Activated CD8-positive, alpha-beta memory T cell treated with anti-CD3 and anti-CD28 coated beads, Interleukin-2, amount 50 U/mL, for 48 hours (primary cell): ENCODE results near the gene B3GALT6.

ENCODE experiments used
- DNase-seq: peaks from one replicate; pipeline ENCODE4 v3.0.0-alpha.2; 2020

The B3GALT6 gene

DNA sequence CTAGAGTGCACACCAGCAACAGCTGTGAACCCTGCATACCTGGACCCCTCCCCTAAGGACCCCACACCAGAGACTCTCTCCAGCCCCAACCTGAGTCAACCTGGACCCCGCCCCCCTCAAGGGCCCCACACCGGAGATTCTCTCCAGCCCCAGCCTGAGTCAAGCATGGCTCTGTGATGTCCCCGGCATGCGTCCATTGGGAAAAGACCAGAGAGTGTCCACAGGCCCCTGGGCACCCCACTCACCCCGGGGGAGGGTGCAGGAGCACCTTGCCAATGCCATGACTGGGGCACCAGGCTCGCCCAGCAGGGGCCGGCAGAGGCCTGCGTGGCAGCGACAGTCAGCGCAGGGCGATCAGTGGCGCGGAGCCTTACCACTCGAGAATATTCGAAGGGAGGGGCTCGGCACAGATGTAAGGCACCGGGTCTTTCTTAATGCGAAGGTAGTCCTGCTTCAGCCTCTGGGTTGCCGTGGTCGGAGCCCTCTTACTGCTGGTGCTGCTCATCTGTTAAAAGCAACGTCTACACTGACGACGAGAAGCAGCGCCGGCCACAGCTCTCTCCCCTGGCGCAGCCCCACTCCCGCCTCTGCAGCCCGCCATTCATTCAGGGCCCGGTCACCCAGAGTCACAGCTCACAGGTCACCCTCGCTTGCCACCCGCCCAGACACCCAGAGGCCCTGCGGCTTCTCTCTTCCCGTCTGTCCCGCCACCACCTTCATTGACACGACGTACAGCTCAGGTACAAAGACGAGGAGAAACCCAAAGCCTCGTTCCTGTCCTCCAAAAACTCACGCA lies 35.6 kb downstream of the B3GALT6 start:
- DNase-seq, result no peak

DNA sequence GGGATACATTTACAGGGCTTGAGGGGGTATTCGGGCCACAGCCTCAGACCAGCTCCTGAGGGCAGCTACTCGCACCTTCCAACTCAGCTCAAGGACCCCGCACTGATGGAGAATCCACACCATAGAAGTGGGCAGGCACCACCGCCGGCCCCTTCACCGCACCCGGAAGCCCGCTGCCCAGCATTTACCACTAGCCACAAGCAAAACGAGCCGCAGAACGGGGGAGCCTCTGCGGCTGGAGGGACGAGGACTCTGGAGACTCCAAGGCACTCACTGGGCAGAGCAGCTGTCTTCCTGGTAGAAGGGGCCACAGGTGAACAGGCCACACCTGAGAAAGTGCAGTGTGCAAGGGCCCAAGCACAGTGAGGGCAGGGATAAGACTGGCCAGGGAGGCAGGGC lies 36.2 kb downstream of the B3GALT6 start:
- no peak for DNase-seq

DNA sequence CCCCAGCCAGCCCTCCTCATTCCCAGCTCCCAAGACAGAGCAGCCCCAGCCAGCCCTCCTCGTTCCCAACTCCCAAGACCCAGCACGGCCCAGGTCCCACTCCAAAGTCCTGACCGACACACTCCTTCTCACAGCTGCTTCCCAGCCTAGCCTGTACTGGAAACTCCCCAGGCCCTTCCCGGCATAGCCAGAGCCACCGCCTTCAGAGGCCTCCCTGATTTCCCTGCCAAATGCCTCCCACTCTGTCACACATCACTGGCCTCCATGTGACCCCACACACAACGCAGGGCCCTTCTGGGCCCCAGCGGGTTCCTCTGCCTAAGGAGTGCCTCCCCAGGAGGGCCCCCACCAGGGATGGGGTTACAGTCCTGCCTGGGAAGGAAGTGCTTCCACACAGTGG lies 38.8 kb downstream of the B3GALT6 start:
- no peak for DNase-seq

DNA sequence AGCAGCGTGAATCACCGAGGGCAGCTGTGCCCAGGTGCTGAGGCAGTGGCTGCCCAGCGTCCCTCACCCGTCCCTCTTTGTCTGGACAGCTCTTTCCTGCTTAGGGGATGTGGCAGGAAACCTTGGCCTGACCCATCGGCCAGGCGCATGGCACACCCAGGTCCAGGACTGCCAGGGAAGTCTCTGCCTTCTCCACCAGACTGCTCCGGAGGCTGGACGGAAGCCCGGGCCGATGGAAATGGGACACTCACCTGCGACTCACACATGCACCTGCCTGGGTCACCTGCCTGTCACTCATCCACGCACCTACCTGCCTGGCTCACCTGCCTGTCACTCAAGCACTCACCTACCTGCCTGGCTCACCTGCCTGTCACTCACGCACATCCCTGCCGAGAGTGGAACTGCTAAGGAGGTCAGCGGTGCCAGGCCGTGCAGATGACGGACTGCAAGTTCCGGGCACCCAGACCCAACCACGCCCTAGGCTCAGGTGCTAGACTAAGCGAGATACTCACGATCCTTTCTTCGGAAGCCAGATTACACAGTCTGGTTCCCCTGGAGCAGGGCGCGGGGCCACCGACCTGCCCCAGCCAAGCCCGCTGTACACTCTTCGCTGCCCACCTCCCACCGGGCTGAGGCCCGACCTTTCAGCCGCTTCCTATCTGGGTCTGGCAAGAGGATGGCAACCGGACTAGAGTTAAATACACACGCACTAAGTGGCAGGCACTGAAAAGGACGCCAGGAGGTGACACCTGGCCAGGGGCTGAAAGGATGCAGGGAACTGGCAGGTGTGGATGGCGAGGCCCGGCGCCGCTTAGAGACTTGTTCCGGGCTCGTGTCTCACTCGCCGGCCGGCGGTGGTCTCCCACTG lies 40.5 kb downstream of the B3GALT6 start:
- no peak for DNase-seq

DNA sequence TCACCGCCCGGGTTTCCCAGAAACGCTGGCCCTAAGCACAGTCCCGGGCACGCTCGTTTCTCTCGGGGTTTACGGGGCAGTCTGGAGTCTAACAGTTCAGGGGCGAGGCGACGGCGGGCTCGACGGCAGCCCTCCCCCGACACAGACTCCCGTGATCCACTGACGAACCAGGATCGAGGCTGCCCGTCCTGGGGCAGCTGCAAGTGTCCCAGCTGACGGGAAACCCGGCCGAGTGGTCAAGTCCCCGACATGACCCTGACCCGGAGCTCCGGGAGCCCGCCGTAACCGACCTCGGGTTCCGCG lies 41.1 kb downstream of the B3GALT6 start:
- no peak for DNase-seq

DNA sequence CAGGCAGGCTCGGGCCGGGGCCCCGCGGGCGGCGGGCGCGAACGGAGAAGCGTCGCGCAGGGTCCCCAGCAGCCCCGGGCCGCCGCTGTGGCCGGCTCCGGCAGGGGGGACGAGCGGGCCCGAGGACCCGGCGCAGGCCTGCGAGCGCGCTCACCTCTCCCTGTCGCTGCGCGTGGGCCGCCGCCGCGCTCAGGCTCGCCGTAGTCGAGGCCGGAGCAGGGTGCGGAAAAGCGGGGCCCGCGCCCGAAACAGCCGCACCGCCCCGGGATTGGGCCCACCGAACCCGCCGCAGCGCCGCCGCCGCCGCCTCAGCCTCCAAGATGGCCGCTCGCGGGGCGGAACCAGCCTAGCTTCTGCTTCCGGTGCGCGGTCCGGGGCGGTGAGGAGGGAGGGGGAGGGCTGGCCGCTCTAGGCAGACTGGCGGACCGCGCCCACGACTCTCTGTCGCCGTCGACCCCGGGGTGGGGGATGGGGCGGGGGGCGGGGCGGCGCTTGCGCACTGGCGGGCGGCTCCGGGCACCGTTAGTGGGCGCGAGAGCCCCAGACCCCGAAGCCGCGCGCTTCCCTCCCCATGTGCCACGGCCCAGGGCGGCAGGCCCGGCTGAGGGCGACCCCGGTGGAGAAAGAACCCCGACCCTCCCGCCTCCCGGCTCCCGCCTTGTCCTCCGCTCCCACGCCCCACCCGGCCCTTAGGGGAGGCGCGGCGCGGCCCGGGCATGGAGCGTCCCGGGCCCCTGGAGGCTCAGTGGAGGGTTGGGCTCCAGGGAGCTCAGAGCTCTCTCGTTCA lies 41.7 kb downstream of the B3GALT6 start, which contains the start of gene UBE2J2:
TSS of gene UBE2J2 (minus strand) at position 343 of the 787 bp plus-strand sequence. CDS start 5,862 bp downstream, outside the sequence.
- DNase-seq, result peak; percentile 97

DNA sequence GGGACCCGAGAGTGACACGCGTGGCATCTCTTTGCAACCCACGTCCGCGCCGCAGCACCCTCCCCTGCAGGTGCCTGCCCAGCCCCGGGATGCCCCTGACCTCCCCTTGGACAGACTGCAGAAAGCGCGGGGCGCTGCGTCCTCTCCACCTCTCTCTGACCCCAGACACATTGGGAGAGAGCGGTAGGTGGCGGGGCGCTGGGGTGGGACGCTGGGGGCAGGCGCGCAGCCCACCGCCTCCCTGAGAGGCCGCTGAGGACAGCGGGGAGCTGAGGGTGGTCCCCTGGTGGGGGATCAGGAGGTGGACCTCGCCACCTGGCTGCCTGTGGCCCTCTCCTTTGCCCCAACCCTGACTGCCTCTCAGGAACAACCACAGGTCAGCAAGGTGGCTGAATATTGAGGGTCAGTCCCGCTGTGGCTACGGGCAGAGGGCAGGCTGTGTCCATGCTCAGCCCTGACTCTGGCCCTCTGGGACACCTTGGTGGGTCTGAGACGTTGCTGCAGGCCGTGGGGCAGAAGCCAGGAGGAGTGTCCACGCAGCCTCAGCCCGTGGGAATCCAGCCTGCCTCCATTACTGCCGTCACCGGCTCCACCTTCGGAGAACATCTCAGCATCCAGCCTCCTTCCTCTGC lies 42.4 kb downstream of the B3GALT6 start:
- no peak for DNase-seq

DNA sequence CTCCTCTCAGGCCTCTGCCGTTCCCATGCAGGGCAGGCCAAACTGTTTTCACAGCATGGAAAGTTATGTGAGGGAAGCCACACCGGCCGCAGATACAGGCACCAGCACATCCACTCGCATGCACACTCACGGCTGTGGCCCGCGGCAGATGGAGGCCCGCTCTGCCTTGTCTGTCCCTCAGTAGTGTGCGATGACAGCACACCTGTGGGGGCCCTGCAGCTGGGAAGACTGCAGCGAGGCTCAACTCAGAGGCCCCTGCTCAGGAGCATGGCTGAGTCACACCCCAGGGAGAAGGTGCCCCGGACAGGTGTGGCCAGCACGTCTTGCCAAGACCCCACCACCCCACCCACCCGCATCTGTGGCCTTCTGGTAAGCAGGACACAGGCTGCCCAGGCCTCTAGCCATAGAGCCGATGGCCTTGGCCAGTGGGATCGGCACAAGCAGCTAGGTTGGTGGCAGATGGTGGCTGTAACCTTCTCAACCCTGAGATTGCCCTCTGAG lies 42.9 kb downstream of the B3GALT6 start:
- no peak for DNase-seq

DNA sequence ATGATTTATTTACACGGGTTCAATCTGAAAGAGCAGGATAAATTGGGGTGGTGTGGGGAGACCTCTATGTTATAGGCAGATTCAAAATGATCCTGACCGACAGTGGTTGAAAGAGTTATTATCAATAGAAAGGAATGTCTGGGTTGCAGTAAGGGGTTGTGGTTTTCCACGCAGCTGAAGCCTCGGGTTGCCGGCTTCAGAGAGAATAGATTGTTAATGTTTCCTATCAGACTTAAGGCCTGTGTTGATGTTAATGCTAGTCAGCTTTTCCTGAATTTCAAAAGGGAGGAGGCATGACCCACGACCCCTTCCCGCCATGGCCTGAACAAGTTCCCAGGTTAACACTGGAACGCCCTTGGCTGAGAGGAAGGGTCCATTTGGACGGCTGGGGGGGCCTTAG lies 43.8 kb downstream of the B3GALT6 start:
- DNase-seq, result no peak

DNA sequence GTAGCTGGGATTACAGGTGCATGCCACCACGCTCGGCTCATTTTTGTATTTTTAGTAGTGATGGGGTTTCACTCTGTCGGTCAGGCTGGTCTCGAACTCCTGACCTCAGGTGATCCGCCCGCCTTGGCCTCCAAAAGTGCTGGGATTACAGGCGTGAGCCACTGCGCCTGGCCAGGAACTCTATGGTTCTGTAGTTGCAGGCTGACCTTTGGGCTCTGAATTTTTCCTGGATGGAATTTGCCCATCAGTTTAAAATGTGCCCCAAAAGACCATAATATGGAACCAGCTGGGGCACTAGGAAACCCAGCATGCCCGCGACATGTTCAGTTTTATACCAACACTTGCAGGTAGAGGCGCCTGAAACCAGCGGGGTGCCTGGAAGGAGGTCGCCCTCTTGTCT lies 46.6 kb downstream of the B3GALT6 start:
- no peak for DNase-seq

DNA sequence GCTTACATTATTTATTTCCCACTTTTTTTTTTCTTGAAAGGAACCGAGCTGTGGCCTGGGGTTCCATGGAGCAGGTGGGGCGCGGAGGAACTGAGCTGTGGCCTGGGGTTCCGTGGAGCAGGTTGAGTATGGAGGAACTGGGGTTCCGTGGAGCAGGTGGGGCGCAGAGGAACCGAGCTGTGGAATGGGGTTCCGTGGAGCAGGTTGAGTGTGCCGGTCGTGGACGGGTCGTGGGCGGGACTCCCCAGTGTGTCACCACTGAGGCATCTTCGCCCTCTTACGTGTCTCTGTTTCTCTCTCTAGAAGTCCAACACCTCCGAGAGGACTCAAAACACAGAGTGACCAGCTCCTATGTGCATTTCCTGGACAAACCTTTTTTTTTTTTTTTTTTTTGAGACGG lies 47.0 kb downstream of the B3GALT6 start:
- no peak for DNase-seq

DNA sequence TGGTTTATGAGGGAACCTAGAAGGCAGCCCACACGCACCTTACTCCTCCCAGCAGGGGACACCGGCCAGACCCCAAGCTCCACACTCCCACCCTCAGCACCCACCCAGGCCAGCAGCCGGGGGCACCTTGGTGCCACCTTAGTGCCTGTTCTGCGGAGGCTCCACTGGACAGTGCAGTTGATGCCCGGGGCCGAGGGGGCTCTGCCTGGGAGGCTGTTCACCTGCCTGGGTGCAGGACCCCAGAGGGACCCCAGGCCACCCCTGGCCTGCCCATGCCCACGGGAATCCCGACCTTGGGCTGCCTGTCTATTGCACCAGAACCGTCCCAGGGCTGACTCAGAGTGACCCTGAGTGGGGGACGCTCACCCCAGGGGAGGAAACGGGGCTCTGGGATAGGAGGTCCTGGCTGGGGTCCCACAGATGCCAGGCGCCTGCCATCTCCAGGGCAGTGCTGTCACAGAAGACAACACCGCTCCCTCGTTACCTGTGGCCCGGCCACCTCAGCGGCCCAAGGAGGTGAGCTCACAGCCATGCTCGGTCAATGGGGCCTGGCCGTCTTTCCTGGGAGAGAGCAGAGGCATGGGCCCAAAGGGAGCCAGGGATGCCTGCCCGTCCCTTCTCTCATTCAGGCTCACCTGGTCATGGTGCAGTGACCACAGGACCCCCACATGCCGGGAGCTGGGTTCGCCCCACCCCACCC lies 48.9 kb downstream of the B3GALT6 start:
- no peak for DNase-seq

DNA sequence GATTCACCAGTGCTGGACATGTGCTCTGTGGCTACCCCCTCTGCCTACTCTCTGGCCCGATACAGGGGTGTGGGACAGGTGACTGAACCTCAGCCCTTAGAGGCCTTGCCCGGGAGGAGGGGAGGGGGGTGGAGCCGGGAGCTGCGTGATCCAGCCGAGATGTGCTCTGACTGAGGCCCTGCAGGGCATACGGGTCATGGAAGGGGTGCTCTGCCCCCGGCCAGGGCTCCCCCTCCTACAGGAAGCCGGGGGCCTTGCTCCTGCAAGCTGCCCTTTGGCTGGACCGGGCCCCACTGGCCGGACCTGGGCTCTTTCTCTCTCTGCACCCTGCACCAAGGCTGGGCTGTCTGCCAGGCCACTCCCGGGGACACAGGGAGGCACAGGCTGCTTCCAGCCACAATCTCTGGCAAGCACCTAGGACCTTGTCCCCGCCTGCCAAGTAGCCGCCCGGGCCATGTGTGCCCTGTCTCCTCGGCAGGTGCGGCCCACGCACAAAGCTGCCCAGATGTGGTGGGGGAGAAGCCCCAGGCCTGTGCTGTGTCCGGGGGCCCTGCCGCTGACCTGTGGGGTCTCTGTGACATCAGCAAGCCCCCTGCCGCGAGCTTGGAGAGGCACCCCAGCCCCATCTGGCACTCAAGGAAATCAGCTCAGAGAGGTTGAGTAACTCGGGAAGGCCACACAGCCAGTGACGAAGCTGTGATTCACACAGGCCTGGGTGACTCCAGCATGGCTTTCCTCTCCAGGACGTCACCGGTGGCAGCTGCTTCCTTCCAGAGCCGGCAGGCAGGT lies 49.7 kb downstream of the B3GALT6 start:
- DNase-seq, result no peak

DNA sequence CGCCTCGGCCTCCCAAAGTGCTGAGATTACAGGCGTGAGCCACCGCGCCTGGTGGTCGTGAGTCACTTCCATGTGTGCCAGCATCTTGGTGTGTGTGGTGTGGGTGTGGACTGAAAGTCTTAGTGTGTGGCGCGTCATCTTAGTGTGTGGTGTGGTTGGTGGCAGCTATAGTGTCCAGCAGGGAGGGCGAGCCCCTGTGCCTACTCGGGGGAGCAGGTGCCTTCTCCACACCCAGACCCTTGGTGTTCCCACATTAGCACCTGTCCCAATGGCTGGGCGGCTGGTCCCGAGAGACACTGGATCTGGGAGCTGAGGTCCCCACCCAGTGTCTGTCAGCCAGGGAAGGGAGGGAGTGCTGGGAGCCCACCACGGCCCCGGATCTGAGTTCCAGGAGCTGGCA lies 51.0 kb downstream of the B3GALT6 start:
- no peak for DNase-seq

DNA sequence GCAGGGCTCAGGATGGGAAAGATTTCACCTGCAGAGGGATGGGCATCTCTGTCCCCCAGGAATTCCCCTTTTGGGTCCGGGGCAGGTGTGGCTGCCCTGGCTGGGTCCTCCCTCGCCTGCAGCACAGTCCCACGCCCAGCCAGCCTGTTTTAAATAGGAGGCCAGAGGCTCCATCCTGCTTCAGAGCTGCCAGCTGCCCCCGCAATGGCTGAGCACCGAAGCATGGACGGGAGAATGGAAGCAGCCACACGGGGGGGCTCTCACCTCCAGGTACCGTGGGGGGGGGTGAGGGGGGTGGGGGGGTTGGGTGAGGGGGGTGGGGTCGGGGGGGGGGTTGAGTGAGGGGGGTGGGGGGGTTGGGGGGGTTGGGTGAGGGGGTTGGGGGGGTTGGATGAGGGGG lies 51.8 kb downstream of the B3GALT6 start:
- no peak for DNase-seq
